Activated CD4-positive, alpha-beta T cell treated with anti-CD3 and anti-CD28 coated beads, Interleukin-2, amount 50 U/mL, for 1 hour (primary cell): ENCODE results near the gene KIAA1614.
"Not testable (repeated sequence)": the region's sequence is repeated elsewhere in the genome, so short reads cannot be mapped to it uniquely, and the experiment has no call there.

ENCODE experiments used
- DNase-seq: peaks from one replicate; pipeline ENCODE4 v3.0.0-alpha.2; 2020

KIAA1614 gene

DNA sequence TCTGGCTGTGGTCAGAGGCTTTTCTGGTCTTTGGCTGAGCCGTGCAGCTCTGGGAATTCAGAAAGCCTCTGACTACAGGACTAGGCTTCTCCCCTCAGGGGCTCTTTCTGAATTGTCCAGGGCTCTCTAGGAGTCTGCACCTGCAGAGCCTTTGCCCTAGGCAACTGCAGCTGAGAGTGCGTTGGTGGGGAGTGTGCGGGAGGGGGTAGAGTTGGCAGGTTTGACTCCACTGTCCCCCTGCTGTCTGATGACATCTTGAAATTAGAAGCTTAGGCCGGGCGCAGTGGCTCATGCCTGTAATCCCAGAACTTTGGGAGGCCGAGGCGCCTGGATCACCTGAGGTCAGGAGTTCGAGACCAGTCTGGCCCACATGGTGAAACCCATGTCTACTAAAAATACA, 32.9 kb downstream of the KIAA1614 start:
- DNase-seq: no peak

DNA sequence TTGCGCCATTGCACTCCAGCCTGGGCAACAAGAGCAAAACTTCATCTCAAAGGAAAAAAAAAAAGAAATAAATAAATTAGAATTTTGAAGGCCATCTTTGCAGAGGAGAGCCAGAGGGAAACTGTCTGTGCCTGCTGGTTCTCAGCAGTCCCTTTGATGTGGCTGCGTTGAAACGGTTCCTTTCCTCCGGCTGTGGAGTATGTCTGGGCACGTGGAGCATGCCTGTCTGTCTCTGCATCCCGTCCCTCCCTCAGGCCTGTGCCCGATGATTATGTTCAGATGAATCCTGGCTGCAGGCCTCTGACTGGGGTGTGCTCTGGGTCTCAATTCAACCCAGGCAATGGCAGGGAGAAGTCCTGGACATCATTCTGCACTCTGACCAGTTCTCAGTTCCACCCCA, 33.4 kb downstream of the KIAA1614 start:
- no peak for DNase-seq

DNA sequence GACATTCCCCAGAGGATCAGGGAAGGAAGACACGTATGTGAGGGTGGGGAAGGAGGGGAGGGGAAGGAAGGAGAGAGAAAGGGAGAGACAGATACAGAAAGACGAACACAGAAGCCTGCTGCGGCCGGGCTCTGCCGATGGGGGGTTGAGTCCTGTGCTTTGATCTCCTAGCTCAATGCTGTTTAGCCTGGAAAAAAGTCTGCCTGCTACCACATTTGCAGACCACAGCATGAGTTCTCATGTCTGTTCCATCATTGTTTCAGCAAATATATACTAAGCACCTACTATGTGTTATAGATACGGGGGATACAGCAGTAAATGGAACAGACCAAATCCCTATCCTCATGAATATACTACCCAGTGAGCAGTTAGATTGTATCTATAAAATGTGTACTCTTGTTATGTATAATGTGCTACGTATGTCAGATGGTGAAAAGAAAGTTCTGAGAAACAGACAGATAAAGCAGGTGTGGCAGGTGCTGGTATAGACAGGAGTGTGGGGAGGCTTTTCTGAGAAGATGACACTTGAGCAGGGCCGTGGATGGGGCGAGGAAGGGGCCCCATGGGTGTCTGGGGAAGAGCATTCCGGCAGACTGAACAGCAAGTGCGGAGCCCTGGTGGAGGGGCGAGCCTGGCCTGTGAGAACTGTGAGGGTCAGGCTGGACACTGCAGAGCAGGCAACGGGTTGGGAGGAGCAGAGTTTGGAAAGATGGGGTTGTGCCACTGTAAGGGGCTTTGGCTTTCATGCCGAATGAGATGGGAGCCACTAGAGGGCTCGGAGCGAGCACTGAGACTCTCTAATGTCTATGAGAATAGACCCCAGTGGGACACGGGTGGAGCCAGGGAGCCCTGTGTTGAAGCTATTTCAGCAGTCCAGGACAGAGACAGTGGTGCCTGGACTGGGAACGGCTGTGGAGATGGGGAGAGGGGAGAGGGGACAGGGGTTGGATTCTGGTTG, 34.1 kb downstream of the KIAA1614 start:
- no peak for DNase-seq

DNA sequence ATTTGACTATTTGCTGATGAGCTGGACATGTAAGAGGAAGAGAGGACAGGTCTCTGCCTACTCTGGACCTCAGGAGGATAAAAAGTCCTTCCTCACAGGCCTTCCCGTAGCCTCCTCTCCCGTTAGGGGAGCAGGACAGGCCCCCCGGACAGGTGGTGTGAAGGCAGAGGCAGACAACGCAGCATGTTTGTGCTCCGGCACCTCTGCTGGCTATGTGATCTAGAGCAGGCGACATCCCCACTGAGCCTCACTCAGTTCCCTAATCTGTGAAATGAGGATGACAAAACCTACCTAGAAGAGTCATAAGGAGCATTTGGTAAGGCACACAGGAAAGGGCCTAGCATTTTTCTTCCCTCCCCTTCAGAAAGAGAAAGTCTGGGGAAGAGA, 34.8 kb downstream of the KIAA1614 start:
- DNase-seq: no peak

DNA sequence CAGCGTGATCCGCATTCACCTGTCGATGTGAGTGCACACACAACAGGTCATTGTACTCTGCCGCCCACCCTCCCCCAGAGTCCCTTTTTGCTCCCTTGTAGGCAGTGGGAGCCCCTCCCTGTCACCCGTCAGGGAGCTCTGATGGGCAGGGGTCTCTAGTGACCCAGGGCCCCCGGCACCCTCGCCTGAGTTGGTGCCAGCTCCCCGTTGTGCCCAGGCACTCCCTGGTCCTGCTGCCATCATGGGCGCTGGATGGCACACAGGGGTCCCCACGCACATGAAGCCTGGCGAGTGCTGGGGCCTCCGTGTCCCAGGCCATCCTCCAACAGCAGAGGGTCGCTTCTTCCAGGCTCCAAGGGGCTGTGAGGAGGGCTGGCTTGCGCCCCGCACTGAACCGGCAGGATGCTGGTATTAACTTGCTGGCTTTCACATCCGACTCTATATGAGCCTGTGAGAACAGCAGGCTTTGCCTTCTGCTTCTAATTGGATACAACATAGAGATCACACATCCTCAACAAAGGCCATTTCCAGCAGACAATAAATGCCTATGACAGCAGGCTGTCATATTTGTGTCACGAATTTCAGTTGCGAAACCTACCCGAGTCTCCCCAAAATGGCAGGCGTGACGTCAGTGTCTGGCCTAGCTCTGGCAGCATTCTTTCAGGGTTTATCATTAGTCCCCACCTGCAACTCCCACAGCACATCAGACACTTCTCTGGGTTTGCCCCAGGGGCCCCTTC, 35.4 kb downstream of the KIAA1614 start:
- DNase-seq: no peak

DNA sequence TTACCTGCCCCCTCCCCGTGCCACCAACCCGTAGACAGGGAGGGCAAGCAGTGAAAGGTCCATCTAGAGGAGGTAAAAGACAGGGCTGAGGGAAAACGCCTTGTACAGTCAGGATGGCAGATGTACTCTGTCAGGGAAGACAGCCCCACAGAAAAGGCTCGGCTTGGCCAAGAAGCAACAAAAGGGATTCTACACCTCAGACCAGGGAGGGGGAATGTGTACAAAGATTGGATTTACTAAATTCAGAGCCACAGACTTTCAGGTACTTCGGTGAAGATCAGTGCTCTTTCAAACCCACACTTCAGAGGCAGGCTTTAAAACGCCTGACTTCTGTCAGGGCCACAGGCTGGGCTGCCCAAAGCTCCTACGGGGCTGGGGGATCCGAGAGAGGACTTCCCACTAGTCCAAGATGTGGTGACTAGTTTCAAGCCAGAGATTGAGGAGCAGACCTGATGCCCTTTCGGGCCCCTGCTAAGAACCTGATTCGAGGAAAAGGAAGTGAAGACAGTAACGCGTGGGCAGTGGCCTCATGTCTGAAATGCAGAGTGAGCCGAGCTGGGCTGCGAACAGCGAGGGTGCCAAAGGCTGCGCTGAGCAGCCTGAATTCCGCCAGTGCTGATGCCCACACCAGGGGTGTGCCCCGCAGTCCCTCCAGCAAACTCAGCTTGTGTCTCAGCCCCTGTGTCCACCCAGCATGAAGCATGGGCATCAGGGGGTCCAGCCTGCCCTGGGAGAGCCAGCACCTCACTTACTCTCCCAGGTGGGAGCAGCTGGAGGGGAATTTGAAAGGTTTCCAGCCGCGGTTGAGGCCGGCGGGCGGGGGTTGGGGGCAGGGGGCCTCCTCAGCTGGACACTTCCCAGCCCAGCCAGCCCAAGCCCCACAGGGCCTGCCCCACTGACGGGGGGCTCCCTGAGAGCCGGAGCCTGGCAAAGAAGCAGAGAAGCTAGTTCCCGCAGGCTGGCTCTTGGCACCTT, 36.2 kb downstream of the KIAA1614 start:
- DNase-seq: no peak

DNA sequence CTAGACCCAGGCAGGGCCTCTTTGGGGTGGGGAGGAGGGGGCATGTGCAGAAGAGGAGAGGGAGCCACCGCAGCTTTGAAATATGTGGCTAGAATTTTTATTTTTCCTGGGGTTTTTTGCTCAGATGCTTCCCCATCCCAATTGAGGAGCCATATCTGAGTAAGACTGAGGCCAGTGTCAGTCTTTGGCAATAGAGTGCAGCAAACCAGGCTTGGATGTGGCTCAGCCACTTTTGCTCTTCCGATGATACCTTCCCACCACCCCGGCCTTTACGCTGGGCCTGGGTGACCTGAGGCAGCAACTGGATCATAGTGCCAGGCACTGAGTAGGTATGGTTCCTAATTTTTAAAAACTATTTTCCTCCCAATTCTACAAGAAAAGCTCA, 36.9 kb downstream of the KIAA1614 start:
- no peak for DNase-seq

DNA sequence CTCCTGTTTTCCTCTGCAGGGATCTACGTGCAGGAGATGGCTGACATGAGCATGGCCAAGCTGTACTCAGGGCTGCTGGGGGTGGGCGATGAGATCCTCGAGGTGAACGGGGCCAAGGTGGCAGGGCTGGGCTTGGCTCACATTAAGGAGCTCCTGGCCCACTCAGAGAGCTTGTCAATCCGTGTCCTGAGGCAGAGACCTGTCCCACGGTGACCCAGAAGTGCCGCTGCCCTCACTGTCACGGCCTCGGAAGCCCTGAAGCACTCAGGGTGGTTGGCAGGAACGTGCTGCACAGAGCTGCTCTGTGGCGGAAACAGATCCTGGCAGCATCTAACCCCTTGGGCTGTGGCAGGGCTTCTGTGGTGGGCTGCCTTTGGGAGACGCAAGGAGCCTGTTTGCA, 37.6 kb downstream of the KIAA1614 start:
- no peak for DNase-seq

DNA sequence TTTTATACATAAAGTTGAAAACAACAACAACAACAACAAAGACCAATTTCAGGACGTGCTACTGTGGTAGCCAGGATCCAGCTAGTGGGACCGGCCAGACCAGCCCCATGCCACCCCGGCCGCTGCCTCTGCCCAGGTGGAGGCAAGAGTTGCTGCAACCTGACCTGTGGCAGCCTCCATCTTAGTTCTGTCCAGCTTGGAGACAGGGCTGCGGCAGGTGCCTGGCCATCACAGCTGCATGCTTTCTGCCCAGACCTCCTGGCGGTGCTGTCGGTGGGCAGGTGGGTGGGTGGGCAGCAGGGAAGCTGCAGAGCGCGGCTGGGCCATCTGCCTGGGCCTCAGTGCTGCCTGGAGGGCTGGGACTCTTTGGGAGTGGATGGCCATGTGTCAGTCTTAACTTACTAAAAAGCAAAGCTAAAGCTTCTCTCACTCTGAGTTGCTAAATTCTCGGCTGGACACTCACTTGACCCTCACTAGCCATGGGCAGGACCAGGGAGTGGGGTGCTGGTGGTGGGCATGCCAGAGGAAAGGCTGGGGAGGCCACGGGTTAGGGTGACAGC, 38.6 kb downstream of the KIAA1614 start:
- DNase-seq: no peak

DNA sequence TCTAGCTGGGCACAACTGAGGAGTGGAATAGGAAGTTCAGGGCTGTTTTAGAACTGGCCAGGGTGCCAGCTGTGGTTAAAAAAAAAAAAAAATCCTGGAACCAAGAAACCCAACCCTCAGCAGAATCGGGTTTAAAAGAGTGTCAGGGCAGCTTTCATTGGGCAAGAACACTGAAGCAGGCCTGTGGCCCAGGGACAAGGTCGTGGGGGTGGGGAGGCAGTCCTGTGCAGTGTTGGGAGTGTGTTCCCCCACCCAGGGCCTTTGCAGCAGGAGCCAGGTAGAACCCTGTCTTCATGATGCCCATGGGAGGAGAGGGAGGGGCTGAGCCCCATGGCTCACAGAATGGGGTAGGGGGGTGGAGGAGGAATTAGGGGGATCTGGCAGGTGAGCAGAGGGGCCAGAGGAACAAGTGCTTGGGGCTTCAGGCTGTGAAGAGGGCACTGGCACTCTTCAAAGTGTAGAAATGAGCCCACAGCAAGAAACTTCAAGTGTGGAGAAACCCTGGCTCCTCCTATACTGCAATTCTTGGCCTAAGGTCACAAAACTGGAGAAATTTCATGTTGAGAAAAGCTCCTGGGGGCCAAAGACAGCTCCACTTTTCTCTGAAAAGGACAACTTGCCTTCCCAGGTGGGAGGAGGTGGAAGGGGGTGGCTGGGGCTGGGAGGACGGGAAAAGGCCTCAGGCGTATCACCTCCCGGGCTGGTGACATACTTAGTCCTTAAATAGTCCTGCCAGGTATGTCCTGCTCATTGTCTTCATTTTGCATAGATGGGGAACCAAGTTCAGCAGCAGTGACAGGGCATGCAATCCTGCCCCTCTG, 39.3 kb downstream of the KIAA1614 start:
- DNase-seq: no peak

DNA sequence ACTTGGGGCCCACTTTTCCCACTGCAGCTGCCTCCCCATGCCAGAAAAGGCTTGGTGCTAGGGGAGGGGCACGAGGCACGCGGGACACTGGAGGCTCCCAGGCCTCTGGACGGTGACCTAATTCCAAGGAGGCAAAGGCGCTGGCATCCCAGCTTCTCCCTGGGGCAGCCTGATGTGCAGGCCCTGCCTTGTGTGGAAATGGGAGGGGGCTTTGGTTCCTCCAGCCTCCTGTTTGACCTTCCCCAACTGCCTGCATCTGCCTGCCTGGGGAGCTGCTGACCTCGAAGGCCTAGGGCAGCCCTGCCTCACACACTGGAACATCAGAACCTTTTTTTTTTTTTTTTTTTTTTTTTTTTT, 39.9 kb downstream of the KIAA1614 start:
- DNase-seq: no peak

DNA sequence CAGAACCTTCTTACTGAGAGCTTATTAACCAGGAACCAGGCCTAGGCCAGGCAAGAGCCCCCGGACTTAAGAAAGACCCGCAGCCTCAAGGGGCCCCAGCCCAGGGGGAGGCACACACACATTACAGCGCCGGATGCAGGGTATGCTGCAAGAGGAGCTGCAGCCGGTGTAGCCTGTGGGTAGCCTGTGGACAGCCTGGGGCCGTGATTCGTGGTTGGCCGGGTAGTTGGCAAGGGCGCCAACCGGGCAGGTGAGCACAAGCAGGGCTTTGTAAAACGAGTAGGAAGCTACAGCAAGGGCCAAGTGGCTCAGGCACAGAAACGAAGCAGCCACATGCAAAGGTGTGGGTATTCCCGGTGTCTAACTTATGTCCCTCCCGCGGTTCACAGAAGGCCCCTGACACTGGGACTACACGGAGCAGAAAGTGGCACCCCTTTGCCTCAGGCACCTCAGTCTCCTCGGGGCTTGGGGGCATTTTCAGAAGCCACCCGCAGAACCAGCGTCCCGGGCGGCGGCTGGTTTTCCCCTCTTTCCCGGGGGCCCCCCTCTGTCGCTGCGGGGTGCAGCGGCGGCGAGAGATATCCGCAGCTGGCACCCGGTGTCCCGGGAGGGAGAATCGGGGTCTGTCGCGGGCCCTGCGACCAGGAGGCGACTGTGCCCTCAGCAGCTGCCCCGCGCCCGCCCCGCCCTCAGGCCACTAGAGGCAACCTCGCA, 40.8 kb downstream of the KIAA1614 start:
- no peak for DNase-seq

DNA sequence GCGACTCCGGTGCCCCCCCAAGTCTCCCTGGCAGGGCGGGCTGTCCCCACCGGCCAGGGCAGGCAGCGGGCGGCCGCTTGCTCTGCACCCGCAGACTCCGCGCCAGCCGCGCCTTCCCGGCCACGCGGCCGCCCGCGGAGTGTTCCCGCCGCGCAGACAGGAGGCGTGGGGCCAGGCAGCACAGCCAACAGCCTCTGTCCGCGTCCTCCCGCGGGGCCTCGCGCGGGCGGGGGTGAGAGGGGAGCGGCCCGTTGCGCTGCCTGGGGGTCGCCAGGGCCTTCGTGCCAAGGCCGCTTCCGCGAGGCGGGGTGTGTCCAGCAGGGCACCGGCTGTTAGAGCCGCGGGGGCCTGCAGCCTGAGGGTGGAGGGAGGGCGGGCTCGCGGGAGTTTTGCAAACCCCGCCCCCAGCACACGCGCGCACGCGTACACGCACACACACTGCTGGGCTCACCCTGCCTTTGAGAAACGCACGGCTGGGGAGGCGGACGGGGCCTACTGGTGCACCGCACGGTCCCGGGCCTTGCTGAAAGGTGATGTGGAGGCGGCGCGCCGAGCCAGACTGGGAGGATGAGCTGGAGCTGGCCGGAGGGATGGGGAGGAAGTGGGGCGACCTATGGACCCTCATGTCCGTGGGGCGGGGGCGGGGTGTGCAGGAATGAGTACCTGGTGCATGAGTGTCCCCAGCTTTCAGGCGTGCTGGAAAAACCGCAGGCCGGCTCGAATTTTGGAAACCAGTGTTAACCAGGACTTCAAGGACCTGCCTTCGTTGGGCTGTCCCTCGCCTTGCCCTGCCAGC, 41.5 kb downstream of the KIAA1614 start:
- DNase-seq: peak; percentile 63

DNA sequence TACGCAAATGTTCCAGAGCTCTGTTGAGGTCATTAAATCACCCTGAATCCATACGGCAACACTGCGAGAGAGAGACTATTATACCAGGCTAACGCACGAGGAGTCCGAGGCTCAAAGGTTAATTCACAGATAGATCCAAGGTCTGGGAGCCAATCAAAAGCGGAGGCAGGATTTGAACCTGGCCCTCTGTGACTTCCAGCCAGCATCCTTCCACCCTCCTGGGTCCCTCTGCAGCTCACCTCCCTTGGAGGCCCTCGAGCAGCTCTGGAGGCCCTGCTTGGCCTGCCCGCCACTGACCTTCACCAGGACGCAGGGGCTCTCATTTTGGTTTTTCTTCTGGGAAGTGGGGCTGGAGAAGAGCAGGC, 42.1 kb downstream of the KIAA1614 start:
- no peak for DNase-seq

DNA sequence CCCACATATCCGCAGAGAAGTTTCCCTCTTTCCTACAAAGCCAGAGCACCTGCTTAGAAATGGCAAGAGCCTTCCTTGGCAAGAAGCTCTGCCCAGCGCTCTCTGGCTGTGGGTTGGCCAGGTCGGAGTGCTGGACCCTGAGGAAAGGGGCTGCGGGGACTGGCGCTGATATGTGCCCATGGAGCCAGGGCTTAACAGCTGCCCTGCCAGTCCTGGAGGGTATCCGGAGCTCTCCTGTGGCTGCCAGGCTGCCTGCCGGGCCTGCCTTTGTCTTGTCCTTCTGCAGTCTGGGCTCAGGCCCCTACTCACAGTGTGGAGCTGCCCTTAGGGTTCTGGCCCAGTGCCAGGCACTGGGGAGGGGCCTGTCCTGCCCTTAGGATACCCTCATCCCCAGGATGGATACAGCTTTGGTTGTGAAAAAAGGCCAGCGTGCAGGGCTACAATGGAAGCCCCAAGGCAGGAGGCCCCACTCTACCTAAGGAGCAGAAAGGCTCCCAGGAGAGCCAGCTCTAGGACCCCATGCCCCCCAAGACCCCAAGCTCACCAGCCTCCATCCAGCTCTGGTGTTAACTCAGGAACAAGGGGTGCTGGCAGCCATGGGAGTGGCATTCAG, 43.4 kb downstream of the KIAA1614 start:
- no peak for DNase-seq

DNA sequence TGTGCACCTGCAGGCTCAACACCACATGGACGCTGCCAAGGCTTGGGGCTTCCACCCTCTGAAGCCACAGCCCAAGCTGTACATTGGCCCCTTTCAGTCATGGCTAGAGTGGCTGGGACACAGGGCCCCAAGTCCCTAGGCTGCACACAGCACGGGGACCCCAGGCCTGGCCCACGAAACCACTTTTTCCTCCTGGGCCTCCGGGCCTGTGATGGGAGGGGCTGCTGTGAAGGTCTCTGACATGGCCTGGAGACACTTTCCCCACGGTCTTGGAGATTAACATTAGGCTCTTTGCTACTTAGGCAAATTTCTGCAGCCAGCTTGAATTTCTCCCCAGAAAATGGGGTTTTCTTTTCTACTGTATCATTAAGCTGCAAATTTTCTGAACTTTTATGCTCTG, 46.9 kb downstream of the KIAA1614 start:
- DNase-seq: not testable (repeated sequence)

DNA sequence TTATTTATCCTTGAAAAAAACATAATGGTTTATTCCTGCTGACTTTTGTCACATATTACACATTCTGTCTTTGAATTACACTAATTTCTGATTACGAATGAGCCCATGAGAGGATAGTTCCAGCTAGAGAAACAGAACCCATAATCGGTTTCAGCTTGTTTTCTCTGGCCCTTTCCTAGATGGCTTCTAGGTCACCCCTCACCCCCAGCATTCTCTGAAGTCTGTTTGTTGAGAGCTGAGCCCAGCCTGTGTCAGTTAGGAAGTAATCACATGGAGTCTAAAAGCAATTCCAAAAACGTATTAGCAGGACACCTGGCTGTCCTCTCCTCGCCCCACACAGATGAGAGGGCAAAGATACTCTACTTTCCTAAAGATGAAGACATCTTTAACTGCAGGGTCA, 48.9 kb downstream of the KIAA1614 start:
- DNase-seq: no peak

DNA sequence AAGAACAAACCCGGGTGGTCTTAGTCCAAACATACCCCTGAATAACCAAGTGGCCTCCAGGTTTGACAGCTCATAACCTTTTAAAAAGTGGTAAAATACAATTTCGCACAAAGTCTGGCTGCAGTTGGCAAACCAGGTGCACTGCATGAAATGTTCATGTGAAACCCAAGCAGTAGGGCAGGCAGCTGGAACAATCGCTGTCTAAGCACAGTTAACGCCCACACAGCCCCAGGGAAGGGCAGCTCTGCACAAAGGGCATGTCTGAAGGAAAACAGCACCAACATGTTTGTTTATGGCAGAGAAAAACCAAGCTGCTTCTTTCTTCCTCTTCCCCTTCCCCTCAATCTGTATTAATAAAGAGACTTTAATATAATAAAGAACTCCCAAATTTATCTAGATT, 49.5 kb downstream of the KIAA1614 start:
- DNase-seq: no peak

DNA sequence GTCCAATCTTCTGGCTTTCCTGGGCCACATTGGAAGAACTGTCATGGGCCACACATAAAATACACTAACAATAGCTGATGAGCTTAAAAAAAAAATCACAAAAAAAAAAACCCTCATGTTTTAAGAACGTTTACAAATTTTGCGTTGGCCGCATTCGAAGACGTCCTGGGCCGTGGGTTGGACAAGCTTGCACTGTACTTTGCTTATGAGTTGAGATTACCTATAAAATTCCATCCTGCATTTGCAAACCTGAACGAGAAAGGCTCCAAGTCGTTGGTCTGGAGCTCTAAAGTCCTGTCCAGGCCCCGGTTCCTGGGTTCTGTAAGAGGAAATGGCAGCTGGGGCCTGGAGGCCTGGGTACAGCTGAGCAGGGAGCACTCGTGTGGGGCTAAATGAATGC, 51.4 kb downstream of the KIAA1614 start:
- DNase-seq: no peak

DNA sequence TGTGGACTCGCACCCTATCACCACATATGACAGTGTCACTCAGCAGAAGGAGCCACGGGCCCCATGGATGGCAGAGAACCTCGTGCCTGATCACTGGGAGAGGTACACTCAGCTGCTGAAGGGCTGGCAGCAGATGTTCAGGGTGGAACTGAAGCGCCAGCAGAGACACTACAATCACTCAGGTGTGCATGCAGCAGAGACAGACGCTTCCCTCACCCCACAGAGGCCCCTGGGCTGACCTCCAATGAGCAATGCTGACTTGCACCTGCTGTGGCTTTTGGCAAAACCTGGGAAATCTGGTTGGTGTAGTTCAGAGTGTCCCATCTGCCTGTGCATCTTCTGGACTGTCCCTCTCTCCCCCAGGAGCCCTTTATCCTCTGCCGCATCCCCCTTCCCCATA, 51.9 kb downstream of the KIAA1614 start:
- no peak for DNase-seq
